ENCODE data around the gene ATAD5.
"Not testable (repeated sequence)": the region's sequence is repeated elsewhere in the genome, so short reads cannot be mapped to it uniquely, and the experiment has no call there.

ATAD5 gene

GRCh38 chr17:30905742-30906100, 74.0 kb downstream of the ATAD5 start:
- DNase-seq (ENCODE audit: extremely low read depth, low read depth), result no peak
- no peak for TF ChIP-seq CTCF (IDR thresholded peaks at IDR 0.05; ENCODE audit: low read depth, low read length)

GRCh38 chr17:30906101-30906911, 74.5 kb downstream of the ATAD5 start, which contains the start of gene TEFM:
TSS of gene TEFM (minus strand) at chr17:30906238. CDS start at chr17:30906198, 40 bp downstream.
- peak; percentile 71 for DNase-seq (ENCODE audit: extremely low read depth, low read depth)
- TF ChIP-seq CTCF (IDR thresholded peaks at IDR 0.05; ENCODE audit: low read depth, low read length), result no peak

GRCh38 chr17:30908717-30909420, 77.1 kb downstream of the ATAD5 start:
- DNase-seq (ENCODE audit: extremely low read depth, low read depth), result no peak
- no peak for TF ChIP-seq CTCF (IDR thresholded peaks at IDR 0.05; ENCODE audit: low read depth, low read length)

GRCh38 chr17:30910151-30910550, 78.4 kb downstream of the ATAD5 start:
- not testable (repeated sequence) for DNase-seq (ENCODE audit: extremely low read depth, low read depth)

GRCh38 chr17:30913955-30914354, 82.2 kb downstream of the ATAD5 start:
- DNase-seq (ENCODE audit: extremely low read depth, low read depth), result no peak
- TF ChIP-seq CTCF (IDR thresholded peaks at IDR 0.05; ENCODE audit: low read depth, low read length), result no peak

GRCh38 chr17:30915833-30916611, 84.3 kb downstream of the ATAD5 start:
- no peak for DNase-seq (ENCODE audit: extremely low read depth, low read depth)
- TF ChIP-seq CTCF (IDR thresholded peaks at IDR 0.05; ENCODE audit: low read depth, low read length), result no peak

- no peak for TF ChIP-seq CTCF (IDR thresholded peaks at IDR 0.05; ENCODE audit: low read depth, low read length)
Observed at GRCh38 chr17:30917050-30917449, 85.3 kb downstream of the ATAD5 start.

More at GRCh38 chr17:30917050-30917449, 85.3 kb downstream of the ATAD5 start:
- no peak for DNase-seq (ENCODE audit: extremely low read depth, low read depth)
